PC-3 (cell line): ENCODE results near the gene CHI3L1.

Experiments
- EZH2 ChIP-seq: fragments of 300-600 bp; sonication (generic); IDR thresholded peaks from one replicate; pipeline ENCODE4 v1.6.1; 2017; ENCODE audit warnings: antibody characterized with exemption, mild to moderate bottlenecking, low read length; ENCODE audit not compliant: unreplicated experiment
- TF ChIP-seq, protein P1 (sequence below): fragments of 300-600 bp; sonication (generic); conservative IDR thresholded peaks from 2 replicates; pipeline ENCODE4 v1.5.1; 2017; ENCODE audit warnings: antibody characterized with exemption, low read depth, mild to moderate bottlenecking, low read length

DNA sequence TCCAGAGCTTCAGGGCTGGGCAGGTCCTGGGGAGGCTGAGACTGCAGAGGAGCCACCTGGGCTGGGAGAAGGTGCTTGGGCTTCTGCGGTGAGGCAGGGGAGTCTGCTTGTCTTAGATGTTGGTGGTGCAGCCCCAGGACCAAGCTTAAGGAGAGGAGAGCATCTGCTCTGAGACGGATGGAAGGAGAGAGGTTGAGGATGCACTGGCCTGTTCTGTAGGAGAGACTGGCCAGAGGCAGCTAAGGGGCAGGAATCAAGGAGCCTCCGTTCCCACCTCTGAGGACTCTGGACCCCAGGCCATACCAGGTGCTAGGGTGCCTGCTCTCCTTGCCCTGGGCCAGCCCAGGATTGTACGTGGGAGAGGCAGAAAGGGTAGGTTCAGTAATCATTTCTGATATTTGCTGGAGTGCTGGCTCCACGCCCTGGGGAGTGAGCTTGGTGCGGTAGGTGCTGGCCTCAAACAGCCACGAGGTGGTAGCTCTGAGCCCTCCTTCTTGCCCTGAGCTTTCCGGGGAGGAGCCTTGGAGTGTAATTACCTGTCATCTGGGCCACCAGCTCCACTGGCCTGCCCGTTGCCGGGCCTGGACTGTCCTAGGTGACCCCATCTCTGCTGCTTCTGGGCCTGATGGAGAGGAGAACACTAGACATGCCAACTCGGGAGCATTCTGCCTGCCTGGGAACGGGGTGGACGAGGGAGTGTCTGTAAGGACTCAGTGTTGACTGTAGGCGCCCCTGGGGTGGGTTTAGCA is 20.1 kb downstream of the CHI3L1 start:
- no peak for TF ChIP-seq EZH2
- TF ChIP-seq, protein P1, sequence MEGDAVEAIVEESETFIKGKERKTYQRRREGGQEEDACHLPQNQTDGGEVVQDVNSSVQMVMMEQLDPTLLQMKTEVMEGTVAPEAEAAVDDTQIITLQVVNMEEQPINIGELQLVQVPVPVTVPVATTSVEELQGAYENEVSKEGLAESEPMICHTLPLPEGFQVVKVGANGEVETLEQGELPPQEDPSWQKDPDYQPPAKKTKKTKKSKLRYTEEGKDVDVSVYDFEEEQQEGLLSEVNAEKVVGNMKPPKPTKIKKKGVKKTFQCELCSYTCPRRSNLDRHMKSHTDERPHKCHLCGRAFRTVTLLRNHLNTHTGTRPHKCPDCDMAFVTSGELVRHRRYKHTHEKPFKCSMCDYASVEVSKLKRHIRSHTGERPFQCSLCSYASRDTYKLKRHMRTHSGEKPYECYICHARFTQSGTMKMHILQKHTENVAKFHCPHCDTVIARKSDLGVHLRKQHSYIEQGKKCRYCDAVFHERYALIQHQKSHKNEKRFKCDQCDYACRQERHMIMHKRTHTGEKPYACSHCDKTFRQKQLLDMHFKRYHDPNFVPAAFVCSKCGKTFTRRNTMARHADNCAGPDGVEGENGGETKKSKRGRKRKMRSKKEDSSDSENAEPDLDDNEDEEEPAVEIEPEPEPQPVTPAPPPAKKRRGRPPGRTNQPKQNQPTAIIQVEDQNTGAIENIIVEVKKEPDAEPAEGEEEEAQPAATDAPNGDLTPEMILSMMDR, result peak; percentile 35
